ENCODE results near the gene TFB1M.

TFB1M gene

GRCh38 chr6:155259897-155260296 is 54.4 kb downstream of the TFB1M start:
- H3K27ac ChIP-seq: no peak overlapping the region
- TF ChIP-seq, protein P1, sequence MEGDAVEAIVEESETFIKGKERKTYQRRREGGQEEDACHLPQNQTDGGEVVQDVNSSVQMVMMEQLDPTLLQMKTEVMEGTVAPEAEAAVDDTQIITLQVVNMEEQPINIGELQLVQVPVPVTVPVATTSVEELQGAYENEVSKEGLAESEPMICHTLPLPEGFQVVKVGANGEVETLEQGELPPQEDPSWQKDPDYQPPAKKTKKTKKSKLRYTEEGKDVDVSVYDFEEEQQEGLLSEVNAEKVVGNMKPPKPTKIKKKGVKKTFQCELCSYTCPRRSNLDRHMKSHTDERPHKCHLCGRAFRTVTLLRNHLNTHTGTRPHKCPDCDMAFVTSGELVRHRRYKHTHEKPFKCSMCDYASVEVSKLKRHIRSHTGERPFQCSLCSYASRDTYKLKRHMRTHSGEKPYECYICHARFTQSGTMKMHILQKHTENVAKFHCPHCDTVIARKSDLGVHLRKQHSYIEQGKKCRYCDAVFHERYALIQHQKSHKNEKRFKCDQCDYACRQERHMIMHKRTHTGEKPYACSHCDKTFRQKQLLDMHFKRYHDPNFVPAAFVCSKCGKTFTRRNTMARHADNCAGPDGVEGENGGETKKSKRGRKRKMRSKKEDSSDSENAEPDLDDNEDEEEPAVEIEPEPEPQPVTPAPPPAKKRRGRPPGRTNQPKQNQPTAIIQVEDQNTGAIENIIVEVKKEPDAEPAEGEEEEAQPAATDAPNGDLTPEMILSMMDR (conservative IDR thresholded peaks at IDR 0.05): no peak

GRCh38 chr6:155259204-155259603 is 55.1 kb downstream of the TFB1M start:
- no peak overlapping the region for H3K27ac ChIP-seq
- TF ChIP-seq, protein P1 (conservative IDR thresholded peaks at IDR 0.05): no peak

DNA sequence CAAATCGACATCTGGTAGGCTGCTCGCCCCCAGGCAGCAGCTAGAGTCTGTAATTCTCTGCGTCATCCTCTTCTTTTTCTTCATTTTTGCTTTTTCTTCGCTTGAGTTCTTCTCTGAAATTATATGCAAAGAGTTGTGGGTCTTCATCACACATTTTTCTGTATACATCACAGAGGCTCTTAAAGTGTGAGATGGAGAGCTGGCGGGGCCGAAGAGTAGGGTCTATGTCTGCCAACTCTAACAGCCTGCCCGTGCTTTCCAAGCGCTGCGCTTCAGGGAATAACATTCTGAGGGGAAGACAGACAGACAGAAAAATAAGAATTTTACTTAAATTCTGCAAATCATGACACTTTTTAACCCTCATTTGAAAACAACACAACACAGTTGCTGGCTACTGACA is 56.5 kb downstream of the TFB1M start:
- no peak overlapping the region for H3K27ac ChIP-seq
- TF ChIP-seq, protein P1 (conservative IDR thresholded peaks at IDR 0.05): no peak

- H3K27ac ChIP-seq: no peak overlapping the region
- TF ChIP-seq, protein P1 (conservative IDR thresholded peaks at IDR 0.05): no peak
These were observed 58.0 kb downstream of the TFB1M start for GRCh38 chr6:155256122-155256795.

DNA sequence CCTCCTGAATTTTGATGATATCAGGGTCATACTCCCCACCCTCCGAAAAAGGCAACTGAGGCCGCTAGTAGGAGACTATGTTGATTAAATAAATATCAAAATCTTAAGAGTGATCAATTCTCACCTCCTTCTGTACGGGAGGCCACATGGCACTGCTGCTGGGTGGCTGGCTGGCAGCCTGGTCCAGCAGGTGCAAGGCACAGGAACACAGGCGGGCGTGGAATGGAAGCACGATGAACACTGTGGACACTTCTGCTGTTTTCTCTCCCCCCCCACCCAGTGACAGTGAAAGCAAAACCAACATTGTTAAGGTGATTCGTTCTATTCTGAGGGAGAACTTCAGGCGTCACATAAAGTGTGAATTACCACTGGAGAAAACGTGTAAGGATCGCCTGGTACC is 60.1 kb downstream of the TFB1M start:
- TF ChIP-seq, protein P1 (conservative IDR thresholded peaks at IDR 0.05): no peak
- no peak overlapping the region for H3K27ac ChIP-seq

DNA sequence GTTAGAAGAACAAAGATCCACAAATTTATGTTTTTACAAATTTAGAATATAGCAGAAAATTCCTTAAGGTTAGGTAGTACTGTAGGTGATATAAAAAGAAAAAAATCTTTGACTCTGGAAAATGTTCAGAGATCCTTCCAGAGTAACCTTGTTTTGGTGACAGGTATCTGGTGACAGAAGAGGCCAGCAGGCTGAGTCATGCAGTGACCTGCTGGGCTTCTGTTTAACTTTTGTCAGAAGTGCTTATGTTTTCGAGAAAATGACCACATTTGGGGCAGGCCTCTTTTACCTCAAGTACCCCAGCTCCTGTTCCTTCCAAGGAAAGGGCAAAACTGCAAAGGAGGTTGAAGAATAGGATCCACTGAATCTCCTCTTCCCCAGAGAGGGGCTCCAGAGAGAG is 60.9 kb downstream of the TFB1M start:
- TF ChIP-seq, protein P1 (conservative IDR thresholded peaks at IDR 0.05): no peak
- H3K27ac ChIP-seq: no peak overlapping the region

DNA sequence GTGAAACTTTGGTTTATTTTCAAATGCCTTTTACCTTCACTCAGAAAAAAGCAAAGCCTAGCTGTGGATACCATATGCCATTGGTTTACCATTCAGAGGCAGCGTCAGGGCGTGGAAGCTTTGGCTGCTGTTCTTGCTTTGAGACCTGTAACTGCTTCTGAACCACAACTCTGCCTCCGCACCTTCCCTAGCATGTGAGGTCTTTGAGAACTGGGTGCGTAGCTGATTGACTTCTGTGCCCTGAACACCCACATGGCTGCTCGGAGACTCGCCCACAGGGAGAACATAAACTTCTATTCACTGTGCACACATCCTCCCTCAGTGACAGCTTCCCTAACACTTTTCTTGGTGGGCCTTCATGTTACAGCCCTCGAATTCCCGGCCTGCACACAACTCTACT is 61.7 kb downstream of the TFB1M start:
- no peak overlapping the region for H3K27ac ChIP-seq
- TF ChIP-seq, protein P1 (conservative IDR thresholded peaks at IDR 0.05): no peak

Data from VCaP (cell line).